ES-I3 (cell line): ENCODE results near the gene CS.
A peak's percentile ranks its signal among the peaks of the same experiment; 100 is the strongest.

Source experiments
- H3K36me3 ChIP-seq: 2 replicates; pipeline ENCODE4 v1.6.1; 2013; ENCODE audit warnings: mild to moderate bottlenecking, low read length, control low read depth, moderate library complexity; ENCODE audit not compliant: insufficient read depth
- H3K4me1 ChIP-seq: 2 replicates; pipeline ENCODE4 v1.6.1; 2013; ENCODE audit warnings: mild to moderate bottlenecking, control low read depth, low read length; ENCODE audit not compliant: insufficient read depth
- H3K9ac ChIP-seq: 2 replicates; pipeline ENCODE4 v1.6.1; 2013; ENCODE audit warnings: low read depth, mild to moderate bottlenecking, low read length, moderate library complexity
- H3K9me3 ChIP-seq: 2 replicates; pipeline ENCODE4 v1.6.1; 2013; ENCODE audit warnings: mild to moderate bottlenecking, low read length, moderate library complexity; ENCODE audit not compliant: control insufficient read depth, insufficient read depth

CS gene

DNA sequence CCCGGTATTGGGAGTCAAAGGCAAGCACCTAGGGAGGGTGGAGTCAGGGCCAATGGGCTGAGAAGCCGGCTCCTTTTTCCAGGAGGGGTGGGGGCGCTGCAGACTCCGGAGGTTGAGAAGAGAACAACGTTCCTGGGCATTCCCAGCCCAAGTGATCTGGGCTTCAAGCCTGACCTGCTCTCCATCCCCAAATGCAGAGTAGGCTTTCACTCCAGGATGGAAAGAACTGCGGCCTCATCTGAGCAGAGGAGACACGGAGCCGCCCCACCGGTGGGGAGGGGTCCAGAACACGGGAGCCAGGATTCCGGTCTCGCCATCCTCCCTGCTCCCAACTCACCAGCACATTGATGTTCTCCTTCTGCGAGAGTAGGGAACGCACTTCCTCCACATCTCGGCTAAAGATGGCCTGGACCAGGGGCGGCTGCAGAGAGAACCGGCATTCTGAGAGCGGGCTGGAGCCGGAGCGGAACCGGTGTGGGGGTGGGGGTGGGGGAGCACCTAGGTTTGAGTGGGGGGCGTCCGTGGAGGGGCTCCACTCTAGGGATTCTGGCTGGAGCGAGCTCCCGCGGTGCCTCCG is 42.6 kb downstream of the CS start:
- peak overlapping the region; percentile 78 for H3K9ac ChIP-seq
- peaks cover 23% of the 10 kb centered on the region for H3K36me3 ChIP-seq
- H3K9me3 ChIP-seq, result no peaks in the 10 kb centered on the region
- H3K4me1 ChIP-seq, result peaks cover 12% of the 10 kb centered on the region

GRCh38 chr12:56257071-56257470 is 43.1 kb downstream of the CS start:
- peaks cover 12% of the 10 kb centered on the region for H3K4me1 ChIP-seq
- H3K9ac ChIP-seq, result peak overlapping the region; percentile 78; the same call in 1 of the 2 replicates
- H3K9me3 ChIP-seq, result no peaks in the 10 kb centered on the region
- H3K36me3 ChIP-seq, result peaks cover 28% of the 10 kb centered on the region

DNA sequence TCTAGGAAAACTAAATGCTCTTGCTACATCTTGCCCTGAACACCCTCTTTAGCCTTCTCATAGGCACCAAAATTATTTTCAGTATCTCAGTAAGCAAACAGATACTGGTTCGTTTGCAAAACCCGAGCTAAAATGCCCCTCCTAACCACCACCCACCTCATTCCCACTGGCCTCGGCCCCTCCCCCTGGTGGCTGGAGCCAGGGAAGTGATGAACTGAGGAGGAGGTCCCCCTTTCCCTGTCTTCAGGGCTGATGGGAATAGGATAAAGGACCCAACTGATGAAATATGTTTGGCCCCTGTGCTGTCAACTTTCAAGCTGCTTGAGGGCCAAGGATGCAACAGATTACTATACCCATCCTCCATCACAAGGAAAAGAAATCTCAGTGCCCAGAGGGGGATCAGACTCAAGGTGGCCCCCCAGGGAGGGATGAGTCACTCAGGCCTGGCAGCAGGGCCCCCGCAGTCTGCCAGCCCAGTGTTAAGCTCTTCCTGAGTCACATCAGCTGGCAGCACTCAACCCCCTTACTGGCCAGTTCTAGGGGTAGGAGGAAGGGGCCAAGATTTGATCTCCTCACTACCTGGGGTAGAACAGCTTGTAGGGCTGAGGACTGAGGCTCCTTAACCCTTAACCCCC is 43.7 kb downstream of the CS start:
- peaks cover 12% of the 10 kb centered on the region for H3K4me1 ChIP-seq
- H3K36me3 ChIP-seq, result peaks cover 28% of the 10 kb centered on the region
- H3K9me3 ChIP-seq, result no peaks in the 10 kb centered on the region
- H3K9ac ChIP-seq, result no peak overlapping the region

DNA sequence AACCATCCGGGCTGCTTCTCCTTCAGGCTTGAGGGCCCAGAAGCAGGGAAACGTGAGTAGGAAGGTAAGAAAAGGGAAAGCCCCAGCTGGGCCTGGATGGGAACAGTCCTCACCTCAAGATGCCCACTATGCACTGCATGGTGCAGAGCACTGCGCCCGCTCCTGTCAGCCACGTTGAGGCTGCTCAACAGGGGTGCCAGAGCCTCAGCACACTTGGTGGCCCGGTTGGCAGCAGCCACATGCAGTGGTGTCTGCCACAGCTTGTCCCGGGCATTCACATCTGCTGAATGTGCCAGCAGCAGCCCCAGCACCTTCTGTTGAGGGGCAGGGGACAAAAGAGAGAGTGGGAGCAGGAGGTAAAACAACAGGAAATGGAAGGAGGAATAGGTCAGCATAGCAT is 44.5 kb downstream of the CS start:
- Histone ChIP-seq H3K9me3 (no peaks in the 10 kb centered on the region), H3K9ac (no peak overlapping the region), H3K36me3 (peaks cover 28% of the 10 kb centered on the region), H3K4me1 (peaks cover 12% of the 10 kb centered on the region)

- H3K4me1 ChIP-seq, result peaks cover 12% of the 10 kb centered on the region
- peaks cover 35% of the 10 kb centered on the region for H3K36me3 ChIP-seq
- no peak overlapping the region for H3K9ac ChIP-seq
- H3K9me3 ChIP-seq, result no peaks in the 10 kb centered on the region
Measured at GRCh38 chr12:56253091-56253490, 47.0 kb downstream of the CS start.

DNA sequence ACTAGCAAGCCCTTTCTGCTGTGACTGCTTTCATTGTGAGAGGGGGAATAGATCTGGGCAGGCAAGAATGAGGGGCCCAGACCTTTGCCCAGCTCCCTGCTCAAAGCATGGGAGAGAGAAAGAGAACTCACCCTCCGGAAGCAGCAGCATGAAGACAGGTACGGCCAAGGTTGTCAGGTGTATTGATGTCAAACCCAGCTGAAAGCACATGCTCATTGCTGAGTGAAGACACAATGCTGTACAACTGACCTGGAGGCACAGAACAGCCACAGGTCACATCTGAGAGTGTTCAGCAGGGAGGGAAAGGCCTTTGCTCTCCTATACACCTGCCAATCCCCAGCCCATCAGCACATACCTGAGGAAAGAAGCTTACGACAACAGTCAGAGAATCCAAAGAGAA is 47.5 kb downstream of the CS start:
- Histone ChIP-seq H3K36me3 (peaks cover 37% of the 10 kb centered on the region), H3K9me3 (no peaks in the 10 kb centered on the region), H3K4me1 (peaks cover 12% of the 10 kb centered on the region), H3K9ac (no peak overlapping the region)

- Histone ChIP-seq H3K36me3 (peaks cover 32% of the 10 kb centered on the region), H3K9ac (no peak overlapping the region), H3K4me1 (no peaks in the 10 kb centered on the region)
Measured at GRCh38 chr12:56248711-56249110, 51.4 kb downstream of the CS start.

DNA sequence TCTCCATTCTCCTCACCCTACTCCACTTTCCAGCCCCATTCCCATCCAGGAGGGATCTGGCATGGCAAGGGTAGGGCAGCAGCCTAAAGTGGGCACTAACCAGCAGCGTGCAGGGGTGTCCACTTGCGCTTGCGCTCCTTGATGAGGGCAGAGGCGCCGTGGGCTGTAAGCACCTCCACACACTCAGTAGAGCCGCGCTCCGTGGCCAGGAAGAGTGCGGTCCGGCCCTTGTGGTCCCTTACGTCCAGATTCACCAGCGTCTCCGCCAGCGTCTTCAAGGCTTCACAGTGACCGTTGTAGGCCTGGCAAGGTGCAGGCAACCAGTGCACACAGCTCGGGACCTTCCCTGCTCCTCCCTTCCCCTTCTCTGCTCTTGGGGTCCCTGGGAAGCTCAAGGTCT is 52.2 kb downstream of the CS start:
- Histone ChIP-seq H3K9me3 (no peaks in the 10 kb centered on the region), H3K36me3 (peaks cover 26% of the 10 kb centered on the region), H3K4me1 (no peaks in the 10 kb centered on the region), H3K9ac (no peak overlapping the region)

More at GRCh38 chr12:56248711-56249110, 51.4 kb downstream of the CS start:
- no peaks in the 10 kb centered on the region for H3K9me3 ChIP-seq

DNA sequence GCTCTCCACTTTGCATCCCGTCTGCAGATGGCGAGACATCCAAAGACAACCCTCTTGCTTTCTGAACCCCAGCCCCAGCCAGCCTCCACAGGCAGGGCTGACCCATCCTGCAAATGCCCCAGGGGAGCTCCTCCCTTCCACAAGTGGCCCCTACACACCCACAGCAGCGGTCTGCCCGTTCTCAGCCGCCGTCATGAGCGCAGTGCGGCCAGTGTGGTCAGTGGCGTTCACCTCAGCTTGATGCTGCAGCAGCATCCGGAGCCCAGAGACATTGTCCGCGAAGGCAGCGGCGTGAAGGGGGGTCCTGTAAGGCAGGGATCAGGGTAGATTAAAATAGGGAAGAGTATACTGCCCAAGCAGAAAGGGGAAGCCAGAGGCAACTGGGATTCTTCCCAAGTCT is 55.6 kb downstream of the CS start:
- Histone ChIP-seq H3K9me3 (no peaks in the 10 kb centered on the region), H3K36me3 (peaks cover 19% of the 10 kb centered on the region; the same call in 1 of the 2 replicates), H3K4me1 (no peaks in the 10 kb centered on the region), H3K9ac (no peak overlapping the region)

DNA sequence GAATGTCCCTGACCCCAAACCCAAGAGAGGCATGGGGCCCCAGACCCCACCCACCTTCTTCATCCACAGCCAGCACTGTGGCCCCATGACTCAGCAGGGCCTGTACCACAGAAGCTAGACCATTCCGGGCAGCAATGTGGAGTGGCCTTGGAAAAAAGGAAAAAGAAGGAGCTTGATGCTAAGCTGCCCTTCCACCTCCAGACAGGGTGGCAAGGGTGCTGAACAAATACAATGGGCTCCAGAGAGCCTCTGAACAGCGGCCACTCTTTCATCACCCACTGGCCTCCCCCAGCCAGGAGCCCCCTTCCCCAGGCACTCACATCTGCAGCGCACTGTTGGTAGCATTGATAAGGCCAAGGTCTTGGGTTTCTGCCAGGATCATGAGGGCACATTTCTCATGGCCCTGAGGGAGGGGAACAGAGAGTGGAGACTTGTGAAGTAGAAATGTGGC is 56.4 kb downstream of the CS start:
- Histone ChIP-seq H3K9ac (no peak overlapping the region), H3K36me3 (peaks cover 16% of the 10 kb centered on the region; the same call in 1 of the 2 replicates), H3K9me3 (no peaks in the 10 kb centered on the region), H3K4me1 (no peaks in the 10 kb centered on the region)

GRCh38 chr12:56242986-56243385 is 57.1 kb downstream of the CS start:
- peaks cover 11% of the 10 kb centered on the region; the same call in 1 of the 2 replicates for H3K36me3 ChIP-seq
- H3K4me1 ChIP-seq, result no peaks in the 10 kb centered on the region
- H3K9ac ChIP-seq, result no peak overlapping the region
- no peaks in the 10 kb centered on the region for H3K9me3 ChIP-seq

GRCh38 chr12:56241424-56242303 is 58.5 kb downstream of the CS start:
- H3K36me3 ChIP-seq, result peaks cover 10% of the 10 kb centered on the region; the same call in 1 of the 2 replicates
- no peak overlapping the region for H3K9ac ChIP-seq
- no peaks in the 10 kb centered on the region for H3K4me1 ChIP-seq
- no peaks in the 10 kb centered on the region for H3K9me3 ChIP-seq

DNA sequence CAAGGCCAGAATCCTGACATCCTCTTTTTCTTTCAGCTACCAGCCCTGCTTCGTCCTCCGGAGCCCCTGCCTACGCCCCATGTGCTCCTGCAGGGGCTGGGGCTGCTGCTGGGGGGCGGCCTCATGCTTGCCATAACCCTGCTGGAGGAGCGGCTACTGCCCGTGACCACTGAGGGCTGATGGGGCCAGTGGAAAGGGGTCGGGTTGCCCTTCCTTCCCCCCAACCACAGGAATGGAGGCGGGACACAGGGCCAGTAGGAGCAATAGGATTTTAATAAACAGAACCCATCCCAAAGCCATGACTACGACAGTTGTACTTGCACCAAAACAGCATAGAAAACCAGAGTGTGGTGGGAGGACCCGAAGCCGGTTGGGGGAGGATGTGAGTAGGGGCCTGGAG is 62.6 kb downstream of the CS start:
- Histone ChIP-seq H3K4me1 (no peaks in the 10 kb centered on the region), H3K36me3 (peaks cover 2% of the 10 kb centered on the region; the same call in 1 of the 2 replicates), H3K9me3 (no peaks in the 10 kb centered on the region), H3K9ac (no peak overlapping the region)

GRCh38 chr12:56236985-56237384 is 63.1 kb downstream of the CS start:
- Histone ChIP-seq H3K9ac (no peak overlapping the region), H3K9me3 (no peaks in the 10 kb centered on the region), H3K36me3 (peaks cover 2% of the 10 kb centered on the region; the same call in 1 of the 2 replicates), H3K4me1 (no peaks in the 10 kb centered on the region)
